Sigmoid colon (tissue), 4 donors: ENCODE measurements around the gene TNFSF4.

ENCODE experiments used
- EP300 ChIP-seq, 4 donors: sonication (generic); formaldehyde crosslinking; IDR thresholded peaks; one replicate each; pipeline ENCODE4 v1.6.1; 2017; ENCODE audit warnings: antibody characterized with exemption in 4 of 4
- POLR2A ChIP-seq, 2 donors: fragments of 450-650 bp; IDR thresholded peaks; one replicate each; pipeline ENCODE4 v1.6.1; 2016; ENCODE audit warnings: antibody characterized with exemption in 2 of 2, mild to moderate bottlenecking in 2 of 2, moderate library complexity in 2 of 2
- TF ChIP-seq, protein P1 (sequence below), 4 experiments: fragments of 450-650 bp in 3 of 4; fragments of 200-600 bp in 1 of 4; IDR thresholded peaks; one replicate each; pipeline ENCODE4 v1.5.1; 2016 to 2019; ENCODE audit warnings: antibody characterized with exemption in 4 of 4, mild to moderate bottlenecking in 3 of 4, moderate library complexity in 2 of 4

DNA sequence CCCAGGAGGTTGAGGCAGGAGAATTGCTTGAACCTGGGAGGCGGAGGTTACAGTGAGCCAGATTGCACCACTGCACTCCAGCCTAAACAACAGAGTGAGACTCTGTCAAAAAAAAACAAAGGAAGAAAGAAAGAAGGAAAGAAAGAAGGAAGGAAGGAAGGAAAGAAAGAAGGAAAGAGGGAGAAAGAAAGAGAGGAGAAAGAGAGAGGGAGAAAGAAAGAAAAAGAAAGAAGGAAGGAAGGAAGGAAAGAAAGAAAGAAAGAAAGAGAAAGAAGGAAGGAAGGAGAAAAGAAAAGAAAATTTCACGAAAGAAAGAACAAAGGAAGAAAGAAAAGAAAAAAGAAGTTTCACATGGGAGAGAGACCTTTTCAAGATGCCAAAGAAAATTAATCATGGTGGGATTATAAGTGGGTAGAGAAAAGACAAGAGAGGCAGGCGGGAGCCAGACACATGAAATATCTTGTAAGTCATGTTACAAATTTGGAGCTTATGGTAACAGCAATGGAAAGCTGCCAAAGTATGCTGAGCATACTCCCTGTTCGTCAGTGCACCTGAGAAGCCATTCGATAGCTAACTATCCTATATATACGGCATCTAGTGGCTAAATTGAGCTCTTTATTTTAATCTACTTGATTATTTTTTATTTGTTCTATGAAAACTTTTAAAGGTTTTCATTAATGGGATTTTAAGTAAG is 41.3 kb upstream of the TNFSF4 start:
- TF ChIP-seq, protein P1, sequence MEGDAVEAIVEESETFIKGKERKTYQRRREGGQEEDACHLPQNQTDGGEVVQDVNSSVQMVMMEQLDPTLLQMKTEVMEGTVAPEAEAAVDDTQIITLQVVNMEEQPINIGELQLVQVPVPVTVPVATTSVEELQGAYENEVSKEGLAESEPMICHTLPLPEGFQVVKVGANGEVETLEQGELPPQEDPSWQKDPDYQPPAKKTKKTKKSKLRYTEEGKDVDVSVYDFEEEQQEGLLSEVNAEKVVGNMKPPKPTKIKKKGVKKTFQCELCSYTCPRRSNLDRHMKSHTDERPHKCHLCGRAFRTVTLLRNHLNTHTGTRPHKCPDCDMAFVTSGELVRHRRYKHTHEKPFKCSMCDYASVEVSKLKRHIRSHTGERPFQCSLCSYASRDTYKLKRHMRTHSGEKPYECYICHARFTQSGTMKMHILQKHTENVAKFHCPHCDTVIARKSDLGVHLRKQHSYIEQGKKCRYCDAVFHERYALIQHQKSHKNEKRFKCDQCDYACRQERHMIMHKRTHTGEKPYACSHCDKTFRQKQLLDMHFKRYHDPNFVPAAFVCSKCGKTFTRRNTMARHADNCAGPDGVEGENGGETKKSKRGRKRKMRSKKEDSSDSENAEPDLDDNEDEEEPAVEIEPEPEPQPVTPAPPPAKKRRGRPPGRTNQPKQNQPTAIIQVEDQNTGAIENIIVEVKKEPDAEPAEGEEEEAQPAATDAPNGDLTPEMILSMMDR (IDR thresholded peaks at IDR 0.05): no peak
- TF ChIP-seq EP300 (IDR thresholded peaks at IDR 0.05): no peak
- no peak for TF ChIP-seq POLR2A (IDR thresholded peaks at IDR 0.05)
